Kidney tubule cell (primary cell): ENCODE data around the gene TRIAP1.
"Not testable (repeated sequence)": the region's sequence is repeated elsewhere in the genome, so short reads cannot be mapped to it uniquely, and the experiment has no call there.

Experiments
- DNase-seq: peaks from one replicate; pipeline ENCODE4 v3.0.0-alpha.2; 2018; ENCODE audit warnings: low spot score

Gene TRIAP1

DNA sequence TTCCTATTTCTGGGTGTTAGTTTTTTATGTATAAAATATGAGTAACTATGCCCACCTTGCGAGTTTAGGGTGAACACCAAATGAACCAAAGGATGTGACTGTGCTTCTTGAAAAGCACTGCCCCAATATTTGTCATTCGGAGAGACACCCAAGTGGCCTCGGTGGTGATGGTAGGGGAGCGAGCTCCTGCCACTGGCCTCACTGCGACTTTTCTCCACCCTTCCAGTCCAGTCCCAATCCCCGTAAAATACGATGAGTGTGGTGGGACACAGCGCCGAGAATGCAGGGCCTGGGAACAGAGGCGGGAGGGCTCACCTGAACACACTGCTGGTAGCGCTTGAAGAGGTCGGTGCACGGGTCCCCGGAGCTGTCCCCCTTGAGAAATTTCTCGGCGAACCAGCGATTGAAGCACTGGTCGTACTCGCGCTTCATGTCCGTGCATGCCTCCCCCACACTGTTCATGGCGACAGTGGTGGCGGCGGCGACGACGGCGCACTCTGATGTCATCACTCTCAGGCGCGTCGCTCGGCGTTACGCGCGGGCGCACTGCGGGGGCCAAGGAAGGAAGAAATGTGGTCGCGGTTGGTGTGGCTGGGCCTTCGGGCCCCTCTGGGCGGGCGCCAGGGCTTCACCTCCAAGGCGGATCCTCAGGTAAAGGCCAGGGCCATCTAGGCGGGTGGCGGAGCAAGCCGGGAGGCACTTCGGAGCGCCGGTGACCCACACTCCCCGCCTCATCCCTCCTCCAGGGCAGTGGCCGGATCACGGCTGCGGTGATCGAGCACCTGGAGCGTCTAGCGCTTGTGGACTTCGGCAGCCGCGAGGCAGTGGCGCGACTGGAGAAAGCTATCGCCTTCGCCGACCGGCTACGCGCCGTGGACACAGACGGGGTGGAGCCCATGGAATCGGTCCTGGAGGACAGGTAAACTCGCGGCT is at the start of gene TRIAP1, which contains the start of gene GATC:
Gene TRIAP1, minus strand, starts transcription at position 474 of the 933 bp plus-strand sequence. Its CDS starts 12 bp downstream, at position 462.
Gene GATC, plus strand, starts transcription at position 534 of the 933 bp plus-strand sequence. Its CDS starts 37 bp downstream, at position 571.
- DNase-seq: peak; percentile 85

DNA sequence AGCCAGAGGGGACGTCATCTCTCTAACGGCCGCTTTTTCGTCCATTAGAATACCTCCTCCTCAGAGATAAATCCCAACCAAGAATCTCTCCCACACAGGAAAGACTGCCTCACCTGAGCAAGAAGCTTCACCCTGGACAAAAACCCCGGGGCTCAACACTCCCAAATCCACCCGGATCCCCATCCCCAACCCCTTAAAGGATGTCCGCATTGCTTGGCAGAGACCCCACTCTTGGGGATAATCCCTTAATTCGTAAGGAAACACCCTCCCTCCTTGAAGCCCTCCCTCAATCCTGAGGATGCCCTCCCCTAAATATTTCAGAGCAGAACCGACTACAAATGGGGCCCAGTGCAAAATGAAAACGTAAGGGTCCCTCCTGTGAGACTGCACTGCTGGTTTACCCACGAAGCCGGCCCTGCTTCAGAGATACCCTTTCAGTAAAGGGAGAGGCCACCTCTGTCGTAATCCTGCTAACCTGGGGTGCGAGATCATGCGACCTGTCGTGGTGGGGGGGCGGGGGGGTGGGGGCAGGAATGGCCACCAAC is 49.1 kb upstream of the TRIAP1 start:
- no peak for DNase-seq

GRCh38 chr12:120490833-120491512 is 44.8 kb upstream of the TRIAP1 start:
- DNase-seq: no peak

- DNase-seq: no peak
Measured at GRCh38 chr12:120490325-120490724, 44.1 kb upstream of the TRIAP1 start.

- no peak for DNase-seq
Measured at GRCh38 chr12:120489018-120489417, 42.8 kb upstream of the TRIAP1 start.

DNA sequence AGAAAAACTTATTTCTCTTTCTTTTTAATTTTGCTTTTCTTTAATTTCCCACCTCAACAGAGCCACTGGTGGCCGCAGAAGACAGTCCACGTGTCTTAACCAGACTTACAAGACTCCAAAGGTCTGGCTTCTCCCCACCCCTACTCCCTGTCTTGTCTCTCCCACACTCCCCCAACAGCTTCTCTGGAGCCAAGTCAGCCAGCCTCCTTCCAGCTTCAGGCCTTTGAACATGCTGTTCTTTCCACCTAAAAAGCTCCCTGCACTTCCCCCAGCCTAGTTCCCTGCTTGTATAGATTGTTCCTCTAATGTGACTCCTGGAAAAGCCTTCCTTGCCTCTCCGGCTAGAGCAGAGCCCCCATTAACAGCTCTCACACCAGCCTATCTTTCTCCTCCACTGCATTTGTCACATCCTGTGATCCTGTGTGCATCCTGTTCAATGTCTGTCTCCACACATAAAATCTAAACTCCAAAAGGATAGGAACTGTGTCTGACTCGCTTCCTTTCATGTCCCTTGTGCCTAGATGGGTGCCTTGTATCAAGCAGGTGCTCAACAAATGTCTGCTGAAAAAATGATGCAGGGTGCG is 42.0 kb upstream of the TRIAP1 start:
- DNase-seq: no peak

- not testable (repeated sequence) for DNase-seq
Measured at GRCh38 chr12:120487552-120487951, 41.4 kb upstream of the TRIAP1 start.

DNA sequence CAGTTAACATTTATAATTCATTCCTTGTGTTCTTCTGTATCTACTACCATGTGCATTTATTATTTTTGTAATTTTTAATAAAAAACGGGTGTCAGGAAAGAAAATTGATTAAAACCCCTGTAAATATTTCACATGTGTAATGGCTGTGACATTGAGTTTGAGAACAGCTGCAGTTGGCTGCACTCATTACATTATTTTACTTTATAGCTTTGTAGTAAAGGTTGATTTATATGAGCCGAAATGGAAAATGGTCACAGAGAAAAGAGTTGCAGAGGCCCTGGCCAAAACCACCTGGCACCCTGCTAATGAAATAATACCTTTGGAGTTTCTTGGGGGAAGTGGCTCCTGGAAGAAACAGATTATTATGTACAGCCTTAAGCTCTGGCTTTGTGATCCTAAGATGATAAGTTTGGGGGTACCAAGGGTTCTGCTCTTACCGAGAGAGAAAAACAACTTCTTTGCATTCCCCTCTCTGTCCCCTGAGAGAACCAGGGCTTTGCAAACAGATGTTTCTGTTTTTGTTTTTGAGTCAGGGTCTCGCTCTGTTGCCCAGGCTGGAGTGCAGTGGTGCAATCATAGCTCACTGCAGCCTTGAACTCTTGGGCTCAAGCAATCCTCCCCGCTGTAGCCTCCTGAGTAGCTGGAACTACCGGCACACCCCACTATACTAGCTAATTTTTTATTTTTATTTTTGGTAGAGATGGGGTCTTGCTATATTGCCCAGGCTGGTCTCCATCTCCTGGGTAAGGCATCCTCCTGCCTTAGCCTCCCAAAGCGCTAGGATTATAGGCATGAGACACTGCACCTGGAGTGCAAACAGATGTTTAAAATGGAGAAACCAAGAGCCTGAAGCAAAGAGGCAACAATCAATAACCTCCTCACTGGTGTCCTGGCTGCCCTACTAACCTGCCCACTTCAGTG is 40.0 kb upstream of the TRIAP1 start:
- no peak for DNase-seq

- no peak for DNase-seq
Measured at GRCh38 chr12:120483621-120484020, 37.4 kb upstream of the TRIAP1 start.

GRCh38 chr12:120481022-120481767 is 35.0 kb upstream of the TRIAP1 start:
- DNase-seq: peak; percentile 28

GRCh38 chr12:120480211-120480610 is 34.0 kb upstream of the TRIAP1 start:
- DNase-seq: no peak

GRCh38 chr12:120479458-120479857 is 33.3 kb upstream of the TRIAP1 start:
- DNase-seq: no peak

DNA sequence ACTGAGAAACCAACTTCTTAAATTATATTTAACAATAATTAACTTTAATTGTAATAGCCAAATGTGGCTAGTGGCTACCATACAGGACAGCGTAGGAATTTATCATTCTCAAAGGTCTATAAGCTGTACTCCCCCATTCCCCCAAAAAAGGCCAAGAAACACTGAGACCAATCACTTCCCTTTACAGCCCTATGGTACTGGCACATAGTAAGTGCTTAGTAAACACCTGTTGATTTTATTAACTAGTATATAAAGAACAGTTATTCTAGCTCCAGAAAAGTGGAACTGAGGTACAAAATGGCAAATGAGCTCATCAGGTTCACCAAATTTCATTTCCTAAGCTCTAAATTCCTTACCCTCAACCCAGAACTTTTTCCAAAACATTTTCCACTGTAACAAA is 29.5 kb upstream of the TRIAP1 start:
- DNase-seq: no peak

GRCh38 chr12:120474616-120474960 is 28.4 kb upstream of the TRIAP1 start:
- DNase-seq: peak; percentile 97

DNA sequence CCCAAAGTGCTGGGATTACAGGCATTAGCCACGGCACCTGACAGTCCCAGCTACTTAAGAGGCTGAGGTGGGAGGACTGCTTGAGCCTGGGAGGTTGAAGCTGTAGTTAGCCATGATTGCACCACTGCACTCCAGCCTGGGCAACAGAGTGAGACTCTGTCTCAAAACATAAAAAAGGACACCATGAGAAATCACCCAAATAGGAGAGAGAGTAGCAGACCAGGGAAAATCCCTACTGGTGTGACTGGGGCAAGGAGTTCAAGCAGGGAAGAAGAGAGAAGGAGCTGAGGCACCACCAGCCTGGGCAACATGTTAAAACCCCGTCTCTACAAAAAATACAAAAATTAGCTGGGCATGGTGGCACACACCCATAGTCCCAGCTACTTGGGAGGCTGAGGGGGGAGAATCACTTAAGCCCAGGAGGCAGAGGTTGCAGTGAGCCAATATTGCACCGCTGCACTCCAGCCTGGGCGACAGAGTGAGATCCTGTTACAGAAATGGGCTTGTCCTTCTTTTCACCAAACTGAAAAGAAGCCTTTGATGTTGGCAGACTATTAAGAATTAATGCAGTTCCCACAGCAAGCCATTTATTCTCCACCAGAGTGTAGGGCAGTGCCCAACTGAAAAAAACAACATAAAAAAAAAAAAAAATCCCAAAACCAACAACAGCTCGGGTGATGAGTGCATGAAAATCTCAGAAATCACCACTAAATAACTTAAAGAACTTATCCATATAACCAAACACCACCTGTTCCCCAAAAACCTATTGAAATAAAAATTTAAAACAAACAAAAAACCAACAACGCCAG is 27.8 kb upstream of the TRIAP1 start:
- peak; percentile 22 for DNase-seq

DNA sequence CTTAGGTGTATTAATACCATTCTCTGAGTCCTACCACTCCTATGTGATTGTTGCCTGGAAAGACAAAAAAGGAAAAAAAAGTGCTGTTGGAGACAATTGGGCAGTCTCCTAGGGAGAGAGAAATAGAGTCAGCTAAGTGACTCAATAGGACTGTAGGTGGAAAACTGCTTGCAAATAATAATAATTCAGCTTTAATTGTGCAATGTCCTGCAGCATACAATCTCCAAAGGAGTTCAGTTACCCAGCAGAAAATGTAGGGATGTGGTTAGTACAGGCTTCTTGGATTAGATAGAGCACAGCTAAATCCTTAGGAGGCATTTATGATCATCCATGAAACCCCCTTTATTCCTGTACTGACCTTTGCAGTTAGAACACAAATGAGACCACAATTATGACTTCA is 26.3 kb upstream of the TRIAP1 start:
- DNase-seq: no peak

DNA sequence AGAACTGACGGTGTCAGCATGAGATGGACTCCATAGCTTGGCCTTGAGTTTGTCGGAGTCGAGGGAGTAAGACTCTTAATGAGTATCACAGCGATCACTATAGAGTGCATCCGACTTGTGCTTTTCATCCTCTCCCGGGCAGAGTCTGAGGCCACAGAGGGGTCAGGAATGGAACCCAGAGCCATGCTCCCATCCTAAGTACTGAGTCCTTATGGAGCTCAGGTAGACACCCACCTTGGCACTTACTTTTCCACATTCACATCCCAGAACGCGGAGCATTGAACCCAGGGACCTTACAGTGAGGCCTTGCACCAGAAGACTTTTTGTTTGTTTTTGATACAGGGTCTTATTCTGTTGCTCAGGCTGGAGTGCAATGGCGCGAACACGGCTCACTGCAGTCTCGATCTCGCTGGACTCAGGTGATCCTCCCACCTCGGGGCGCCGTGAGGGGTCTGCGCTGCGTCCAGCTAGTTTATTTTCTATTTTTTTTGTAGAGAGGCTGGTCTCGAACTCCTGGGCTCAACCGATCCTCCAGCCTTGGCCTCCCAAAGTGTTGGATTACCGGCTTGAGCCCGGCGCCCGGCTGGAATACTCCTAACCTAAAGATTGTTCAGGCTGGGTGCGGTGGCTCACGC is 24.1 kb upstream of the TRIAP1 start:
- DNase-seq: no peak

GRCh38 chr12:120469450-120470149 is 23.4 kb upstream of the TRIAP1 start, which contains the start of gene SRSF9:
TSS of gene SRSF9 (minus strand) at chr12:120469748. CDS start at chr12:120469609, 139 bp downstream.
- DNase-seq: peak; percentile 98
